Stimulated activated CD8-positive, alpha-beta memory T cell treated with anti-CD3 and anti-CD28 coated beads, Interleukin-7, amount 100 ng/mL, for 4 hours (primary cell): ENCODE measurements around the gene UBB.

Experiments used
- DNase-seq, 2 donors: peaks; one replicate each; pipeline ENCODE4 v3.0.0-alpha.2; 2020; ENCODE audit warnings: low read depth in 2 of 2

The UBB gene

DNA sequence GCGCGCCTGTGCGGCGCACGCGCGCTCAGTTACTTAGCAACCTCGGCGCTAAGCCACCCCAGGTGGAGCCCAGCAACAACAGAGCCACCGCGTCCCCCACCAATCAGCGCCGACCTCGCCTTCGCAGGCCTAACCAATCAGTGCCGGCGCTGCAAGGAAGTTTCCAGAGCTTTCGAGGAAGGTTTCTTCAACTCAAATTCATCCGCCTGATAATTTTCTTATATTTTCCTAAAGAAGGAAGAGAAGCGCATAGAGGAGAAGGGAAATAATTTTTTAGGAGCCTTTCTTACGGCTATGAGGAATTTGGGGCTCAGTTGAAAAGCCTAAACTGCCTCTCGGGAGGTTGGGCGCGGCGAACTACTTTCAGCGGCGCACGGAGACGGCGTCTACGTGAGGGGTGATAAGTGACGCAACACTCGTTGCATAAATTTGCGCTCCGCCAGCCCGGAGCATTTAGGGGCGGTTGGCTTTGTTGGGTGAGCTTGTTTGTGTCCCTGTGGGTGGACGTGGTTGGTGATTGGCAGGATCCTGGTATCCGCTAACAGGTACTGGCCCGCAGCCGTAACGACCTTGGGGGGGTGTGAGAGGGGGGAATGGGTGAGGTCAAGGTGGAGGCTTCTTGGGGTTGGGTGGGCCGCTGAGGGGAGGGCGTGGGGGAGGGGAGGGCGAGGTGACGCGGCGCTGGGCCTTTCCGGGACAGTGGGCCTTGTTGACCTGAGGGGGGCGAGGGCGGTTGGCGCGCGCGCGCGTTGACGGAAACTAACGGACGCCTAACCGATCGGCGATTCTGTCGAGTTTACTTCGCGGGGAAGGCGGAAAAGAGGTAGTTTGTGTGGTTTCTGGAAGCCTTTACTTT is at the start of gene UBB:
UBB (plus strand) TSS at position 452 of the 856 bp plus-strand sequence. CDS start 817 bp downstream, outside the sequence.
- DNase-seq: peak; percentile 92 to 95

DNA sequence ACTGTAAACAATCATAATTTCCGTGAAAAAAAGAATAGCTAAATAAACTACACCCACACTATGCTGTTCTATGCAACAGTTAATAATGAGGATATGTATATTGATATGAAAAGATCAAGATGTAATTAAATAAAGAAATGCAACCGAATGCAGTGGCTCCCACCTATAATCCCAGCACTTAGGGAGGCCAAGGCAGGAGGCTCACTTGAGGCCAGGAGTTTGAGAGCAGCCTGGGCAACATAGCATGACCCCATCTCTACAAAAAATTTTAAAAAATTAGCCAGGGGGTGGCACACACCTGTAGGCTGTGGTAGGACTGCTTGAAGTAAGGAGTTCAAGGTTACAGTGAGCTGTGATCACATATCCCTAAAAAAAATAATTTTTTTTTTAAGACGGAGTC is 42.5 kb upstream of the UBB start:
- DNase-seq: no peak

DNA sequence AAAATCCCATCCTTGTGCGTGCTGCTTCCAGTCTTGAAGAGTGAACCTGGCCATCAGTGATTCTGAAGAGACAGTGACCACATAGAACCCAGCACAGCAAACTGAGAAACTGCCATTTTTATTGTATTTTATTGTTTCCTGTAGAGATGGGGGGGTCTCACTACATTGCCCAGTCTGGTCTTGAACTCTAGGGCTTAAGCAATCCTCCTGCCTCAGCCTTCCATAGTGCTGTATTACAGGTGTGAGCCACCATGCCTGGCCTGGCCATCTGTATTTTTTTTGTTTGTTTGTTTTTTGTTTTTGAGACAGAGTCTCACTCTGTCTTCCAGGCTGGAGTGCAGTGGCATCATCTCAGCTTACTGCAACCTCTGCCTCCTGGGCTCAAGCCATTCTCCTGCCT is 41.5 kb upstream of the UBB start:
- no peak for DNase-seq

DNA sequence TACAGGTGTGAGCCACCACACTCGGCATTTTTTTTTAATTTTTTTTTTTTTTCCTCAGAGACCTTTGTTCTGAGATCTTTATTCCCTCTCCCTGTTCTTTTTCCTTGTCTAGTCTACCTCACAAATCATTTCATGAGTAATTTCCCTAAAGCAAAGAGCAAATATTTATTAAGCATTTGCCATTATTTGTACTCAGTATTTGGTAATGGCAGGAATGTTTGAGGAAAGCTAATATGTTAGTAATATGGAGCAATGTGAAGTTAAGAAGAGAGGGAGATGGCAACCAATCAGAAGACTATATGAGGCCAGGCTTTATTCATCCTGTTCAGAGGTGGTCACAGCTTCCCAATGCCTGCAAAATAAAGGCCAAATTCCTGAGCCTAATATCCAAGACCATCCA is 40.9 kb upstream of the UBB start:
- no peak for DNase-seq

DNA sequence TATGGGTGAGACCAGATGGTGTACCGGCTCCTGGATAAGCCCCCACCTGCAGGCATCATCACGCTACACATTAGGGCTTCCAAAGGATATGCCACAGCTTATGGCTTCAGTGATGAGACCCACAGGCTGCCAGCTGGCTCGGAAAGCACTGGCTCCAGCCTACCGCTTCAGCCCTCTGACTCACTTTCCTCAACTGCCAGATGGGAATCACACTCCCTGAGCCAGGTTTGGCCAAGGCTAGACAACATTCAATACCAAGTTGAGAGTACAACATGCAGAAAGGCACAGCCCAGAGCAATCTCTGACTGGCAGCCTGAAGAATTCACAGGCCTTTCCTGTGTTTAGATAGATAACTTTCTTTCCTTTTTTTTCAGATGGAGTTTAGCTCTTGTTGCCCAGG is 37.9 kb upstream of the UBB start:
- DNase-seq: no peak

DNA sequence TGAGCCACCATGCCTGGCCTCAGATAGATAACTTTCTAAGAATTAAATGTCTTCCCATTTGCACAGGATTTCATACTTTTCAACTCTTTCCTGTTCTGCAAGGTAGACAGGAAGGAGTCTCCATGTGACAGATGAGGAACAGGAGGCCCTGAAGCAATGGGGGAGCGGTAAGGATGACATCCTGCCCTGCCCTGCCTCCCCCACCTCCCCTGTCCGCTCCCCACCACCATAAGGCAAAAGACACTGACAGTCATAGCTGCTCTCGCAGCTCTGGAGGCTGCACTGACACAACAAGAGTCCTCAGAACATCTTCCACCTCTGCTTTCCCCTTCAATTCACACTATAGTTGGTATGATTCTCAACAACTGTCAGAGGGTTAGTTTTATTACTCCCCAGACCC is 37.3 kb upstream of the UBB start:
- no peak for DNase-seq

DNA sequence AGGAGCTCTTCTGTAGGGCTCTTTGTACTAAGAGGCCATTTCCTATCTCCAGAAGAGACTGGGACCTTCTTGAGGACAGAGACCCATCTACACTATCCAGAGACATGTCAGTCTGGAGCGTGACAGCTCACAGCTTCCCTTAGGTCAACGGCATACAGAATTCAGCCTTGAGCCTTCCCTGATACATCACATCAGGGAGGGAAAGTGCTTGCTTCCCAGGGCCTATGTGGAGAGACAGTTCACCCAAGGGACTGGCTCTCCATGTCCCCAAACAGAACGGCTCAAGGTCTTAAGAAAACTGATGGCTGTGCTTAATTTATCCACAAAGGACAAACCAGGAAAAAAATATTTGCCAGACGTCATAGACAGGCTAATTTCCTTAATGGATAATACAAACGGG is 35.3 kb upstream of the UBB start:
- DNase-seq: no peak

DNA sequence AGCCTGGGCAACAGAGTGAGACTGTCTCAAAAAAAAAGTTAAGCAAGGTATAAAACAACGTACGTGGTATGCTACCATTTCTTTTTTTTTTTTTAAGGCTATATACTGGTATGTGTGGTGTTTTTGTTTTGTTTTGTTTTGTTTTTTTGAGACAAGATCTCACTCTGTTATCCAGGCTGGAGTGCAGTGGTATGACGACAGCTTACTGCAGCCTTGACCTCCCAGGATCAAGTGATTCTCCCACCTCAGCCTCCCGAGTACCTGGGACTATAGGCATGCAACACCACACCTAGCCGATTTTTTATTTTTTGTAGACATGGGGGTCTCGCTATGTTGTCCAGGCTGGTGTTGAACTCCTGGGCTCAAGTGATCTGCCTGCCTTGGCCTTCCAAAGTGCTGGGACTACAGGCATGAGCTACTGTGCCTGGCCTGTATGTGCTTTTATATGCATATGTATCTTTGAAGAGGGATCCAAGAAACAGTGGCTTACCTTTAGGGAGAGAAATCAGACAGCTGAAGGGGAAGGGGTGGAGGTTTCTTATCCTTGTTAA is 34.1 kb upstream of the UBB start:
- DNase-seq: no peak

DNA sequence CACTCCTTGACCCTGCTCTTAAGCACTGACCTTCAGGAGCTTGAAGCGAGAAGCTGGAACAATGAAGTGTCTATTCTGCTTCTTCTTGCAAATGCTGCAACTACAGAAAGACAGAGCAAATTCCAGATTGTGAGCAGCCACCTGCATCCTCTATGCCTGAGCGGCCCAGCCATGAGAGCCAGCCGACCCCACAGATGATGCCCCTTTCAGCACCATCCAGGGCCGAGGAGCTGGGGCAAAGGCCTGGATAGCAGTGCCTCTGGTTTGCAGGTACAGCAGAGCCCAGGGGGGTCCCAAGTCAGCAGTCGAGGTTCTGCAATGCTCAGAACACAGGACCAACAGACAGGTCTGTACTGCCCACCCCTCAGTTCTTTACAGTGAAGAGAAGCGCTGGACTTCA is 32.3 kb upstream of the UBB start:
- no peak for DNase-seq

DNA sequence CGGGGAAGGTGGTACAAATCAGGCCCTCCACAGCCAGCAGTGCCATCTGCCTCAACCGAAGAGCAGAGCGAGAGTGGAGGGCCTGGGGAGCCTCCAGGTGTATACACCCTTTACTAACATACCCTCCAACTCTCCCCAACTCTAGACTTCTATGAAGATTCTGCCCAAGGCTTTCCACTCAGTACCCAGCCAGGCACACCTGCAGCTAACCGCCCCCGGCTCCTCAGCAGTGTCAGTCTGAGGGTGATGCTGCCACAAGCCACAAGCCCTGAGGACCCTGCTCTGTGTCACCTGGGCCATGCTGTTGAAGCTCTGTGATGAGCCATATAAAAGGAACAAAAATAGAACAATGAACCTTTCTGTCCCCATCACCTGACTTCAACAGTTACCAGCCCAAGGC is 31.5 kb upstream of the UBB start:
- DNase-seq: peak in 1 of 2 donors; percentile 3

DNA sequence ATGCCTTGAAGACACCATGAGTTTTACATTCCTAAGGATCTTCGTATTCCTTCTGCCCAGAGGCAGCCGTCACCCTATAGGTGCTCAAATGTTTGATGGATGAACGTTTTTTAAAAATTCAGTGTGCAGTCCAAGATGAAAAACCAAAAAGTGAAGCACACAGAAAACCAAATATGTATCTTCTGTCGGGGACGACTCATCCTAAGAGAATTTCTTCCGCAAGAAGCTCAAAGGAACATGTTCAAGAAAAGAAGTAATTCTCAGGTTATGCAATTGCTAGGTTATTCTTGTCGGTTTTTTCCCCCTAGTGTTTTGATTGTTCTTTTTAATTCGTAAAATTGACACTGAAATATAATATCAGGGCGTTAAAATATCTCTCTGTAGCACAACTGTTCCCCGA is 29.1 kb upstream of the UBB start:
- no peak for DNase-seq

DNA sequence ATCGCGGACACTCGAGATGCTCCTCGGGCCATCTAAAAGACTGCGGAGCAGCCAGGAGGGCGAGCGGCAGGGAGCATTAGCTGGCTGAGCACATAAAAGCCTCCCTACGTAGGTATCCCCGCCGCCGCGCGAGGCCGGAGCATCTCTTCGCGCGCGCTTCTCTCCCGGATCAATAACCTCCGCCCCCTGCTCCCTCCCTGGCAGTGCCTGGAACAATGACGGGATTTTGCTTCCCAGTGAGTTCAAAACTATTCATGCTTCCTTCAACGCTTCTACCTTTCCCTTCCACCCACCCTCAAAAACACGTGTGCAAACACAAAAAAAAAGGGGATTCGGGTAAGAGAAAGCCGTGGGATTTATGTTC is 28.6 kb upstream of the UBB start:
- DNase-seq: peak in 1 of 2 donors; percentile 13

DNA sequence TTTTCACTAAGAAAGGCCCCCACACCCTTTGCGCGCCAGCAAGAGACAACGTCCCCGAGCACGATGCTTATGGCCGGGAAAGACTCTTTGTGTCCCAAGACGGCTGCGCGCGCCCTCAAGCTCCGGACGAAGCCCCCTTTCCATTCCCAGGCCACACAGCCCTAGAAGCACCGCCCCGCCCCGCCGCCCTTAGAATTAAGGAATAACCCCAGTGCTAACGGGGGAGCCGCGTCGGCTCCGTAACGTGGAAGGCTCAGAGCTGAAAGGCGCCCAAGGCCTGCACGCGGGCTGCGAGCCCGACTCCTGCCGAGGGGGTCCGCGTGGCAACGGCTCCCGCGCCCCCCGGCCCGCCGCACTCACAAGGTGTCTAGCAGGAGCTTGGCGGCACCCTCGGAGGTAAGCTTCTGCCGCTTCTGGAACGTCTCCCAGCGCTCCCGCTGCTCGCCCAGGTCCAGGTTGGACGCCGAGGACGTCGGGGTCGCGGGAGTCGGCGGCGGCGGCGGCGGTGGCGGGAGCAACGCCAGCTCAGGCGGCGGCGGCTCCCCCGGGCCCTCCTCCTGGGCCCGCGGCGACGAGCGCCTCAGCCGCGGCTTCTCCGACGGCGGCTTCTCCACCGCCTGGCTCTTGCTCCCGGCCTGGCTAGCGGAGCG is 28.1 kb upstream of the UBB start:
- DNase-seq: peak in 1 of 2 donors; percentile 32

DNA sequence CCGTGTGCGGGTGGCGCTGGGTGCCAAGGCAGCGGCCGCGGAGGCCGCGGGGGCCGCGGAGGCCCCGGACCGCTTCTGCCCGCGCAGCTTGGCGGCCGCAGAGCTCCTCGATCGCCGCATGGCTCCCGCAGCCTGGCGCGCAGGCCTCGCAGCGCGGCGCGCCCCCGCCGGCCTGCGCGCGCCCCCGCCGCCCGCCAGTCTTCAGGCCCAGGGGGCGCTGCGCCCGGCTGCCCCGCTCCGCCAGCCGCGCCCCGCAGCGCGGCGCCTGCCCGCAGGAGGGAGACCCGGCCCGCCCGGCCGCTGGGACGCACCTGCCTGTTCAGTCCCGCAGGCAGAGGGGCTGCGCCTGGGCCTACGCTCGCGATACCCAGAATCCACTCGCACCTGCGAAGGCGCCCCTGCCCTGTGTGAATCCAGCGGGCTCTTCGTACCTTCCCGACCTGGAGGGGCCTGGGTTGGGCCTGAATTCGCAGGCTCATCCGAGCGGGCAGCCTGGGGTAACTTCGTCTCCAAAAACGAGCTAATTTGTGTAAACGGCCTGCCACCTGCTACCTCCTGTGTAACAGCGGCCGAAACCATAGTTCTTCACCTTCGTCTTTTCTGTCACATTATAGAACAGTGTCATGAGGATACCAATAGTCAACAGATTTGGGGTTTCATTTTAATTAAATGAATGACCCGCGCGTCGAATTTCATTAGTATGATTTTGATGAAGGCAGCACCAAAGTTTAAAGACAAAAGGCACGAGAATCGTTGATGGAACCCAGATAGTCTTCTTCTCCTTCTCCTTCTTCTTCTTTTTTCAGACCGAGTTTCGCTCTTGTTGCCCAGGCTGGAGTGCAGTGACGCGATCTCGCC is 27.3 kb upstream of the UBB start, which contains the start of gene CENPV:
CENPV (minus strand) TSS at position 153 of the 858 bp plus-strand sequence; CDS start at position 120, 33 bp downstream.
- DNase-seq: peak; percentile 27 to 70

DNA sequence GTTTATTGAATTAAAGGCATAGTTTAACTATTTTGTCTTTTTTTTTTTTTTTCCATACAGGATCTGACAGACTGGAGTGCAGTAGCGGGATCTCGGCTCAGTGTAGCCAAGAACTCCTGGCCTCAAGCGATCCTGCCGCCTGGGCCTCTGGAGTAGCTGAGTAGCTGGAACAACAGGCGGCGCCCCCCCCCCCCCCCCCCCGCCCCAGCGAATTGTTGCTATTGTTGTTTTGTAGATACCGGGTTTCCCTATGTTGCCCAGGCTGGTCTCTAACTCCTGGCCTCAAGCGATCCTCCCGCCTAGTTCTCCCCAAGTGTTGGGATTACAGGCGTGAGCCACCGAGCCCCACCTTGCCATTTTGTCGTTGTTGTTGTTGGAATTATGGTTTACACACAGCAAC is 26.3 kb upstream of the UBB start:
- no peak for DNase-seq

DNA sequence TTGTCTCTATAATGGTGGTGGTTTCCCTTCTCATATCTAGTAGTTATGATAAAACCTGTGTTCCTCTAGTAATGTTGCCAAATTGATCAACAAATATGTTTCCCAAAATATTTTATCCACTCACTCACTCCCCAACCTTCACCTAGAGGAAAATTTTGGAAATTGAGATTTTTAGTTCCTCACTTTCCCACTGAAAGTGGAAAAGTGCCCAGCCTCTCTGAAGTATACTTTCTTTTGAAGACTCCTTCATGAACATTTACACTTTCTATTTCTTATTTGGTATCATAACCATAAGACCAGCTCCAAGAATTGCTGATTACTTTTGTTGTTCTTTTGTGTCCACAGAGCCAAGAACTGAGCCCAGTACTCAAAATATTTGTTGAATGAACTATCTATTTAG is 22.5 kb upstream of the UBB start:
- no peak for DNase-seq

DNA sequence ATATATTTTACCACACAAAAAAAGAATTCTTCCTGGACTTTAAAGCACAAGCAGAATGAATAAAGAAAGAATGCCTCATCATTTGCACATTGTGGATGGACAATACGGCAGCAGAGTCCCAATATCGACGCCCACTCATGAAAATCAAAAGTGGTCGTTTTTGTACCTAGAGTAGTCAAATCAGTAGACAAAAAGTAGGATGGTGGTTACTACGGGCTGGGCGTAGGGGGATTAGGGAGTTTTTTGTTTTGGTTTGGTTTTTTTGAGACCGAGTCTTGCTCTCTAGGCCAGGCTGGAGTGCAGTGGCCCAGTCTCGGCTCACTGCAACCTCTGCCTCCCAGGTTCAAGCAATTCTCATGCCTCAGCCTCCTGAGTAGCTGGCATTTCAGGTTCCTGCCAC is 19.0 kb upstream of the UBB start:
- DNase-seq: no peak

DNA sequence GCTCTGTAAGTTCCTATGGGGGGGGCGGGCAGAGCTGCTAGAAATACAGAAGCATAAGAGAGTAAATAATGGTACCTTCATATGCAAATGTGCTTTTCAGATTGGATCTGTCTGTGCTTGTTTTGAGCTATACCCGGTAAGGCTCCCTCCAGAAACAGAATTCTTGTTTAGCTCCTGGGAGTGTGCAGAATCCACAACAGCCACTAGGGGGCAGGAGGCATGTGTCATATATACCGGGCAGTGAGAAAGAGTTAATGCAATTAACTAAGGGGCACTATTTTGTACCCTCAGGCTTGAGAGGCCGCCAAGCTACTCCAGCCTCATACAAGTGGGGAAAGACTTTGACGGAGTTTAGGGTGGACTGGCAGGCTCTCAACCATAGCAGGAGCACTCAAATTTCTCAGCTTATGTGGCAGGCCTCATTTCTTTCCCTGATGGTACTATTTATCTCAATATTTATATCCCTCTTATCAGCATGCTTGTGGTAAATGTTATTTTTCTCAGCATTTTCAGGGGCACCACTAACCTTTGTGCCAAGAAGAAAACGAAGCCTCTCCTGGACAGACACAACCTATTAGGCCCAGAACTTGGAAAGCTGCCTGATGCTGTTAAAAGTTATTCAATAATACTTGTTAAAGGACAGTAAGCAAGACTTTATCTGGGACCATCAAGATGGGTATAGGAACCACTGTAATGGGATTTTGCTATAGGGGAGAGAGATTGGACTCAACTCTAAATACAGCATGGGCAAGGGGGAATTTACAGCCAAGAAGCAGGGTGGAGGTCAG is 16.9 kb upstream of the UBB start:
- peak; percentile 57 to 60 for DNase-seq

DNA sequence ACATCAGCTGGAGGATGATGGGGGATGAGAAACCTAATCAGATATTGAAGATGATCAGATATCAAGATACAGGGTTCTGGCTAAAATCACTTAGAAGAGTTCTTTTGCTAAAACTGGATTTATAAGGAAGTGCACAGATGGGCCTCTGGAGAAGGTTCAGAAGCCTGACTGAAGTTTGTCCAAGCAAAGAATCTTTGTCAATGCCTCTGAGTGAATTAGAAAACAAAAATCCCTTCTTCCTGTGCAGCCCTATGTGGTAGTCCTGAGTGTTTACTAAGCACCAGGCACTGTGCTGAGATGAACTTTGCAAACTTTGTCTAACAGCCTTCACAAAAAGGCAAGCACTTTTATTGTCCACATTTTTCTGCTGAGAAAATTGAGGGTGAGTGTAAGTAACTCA is 16.3 kb upstream of the UBB start:
- no peak for DNase-seq

DNA sequence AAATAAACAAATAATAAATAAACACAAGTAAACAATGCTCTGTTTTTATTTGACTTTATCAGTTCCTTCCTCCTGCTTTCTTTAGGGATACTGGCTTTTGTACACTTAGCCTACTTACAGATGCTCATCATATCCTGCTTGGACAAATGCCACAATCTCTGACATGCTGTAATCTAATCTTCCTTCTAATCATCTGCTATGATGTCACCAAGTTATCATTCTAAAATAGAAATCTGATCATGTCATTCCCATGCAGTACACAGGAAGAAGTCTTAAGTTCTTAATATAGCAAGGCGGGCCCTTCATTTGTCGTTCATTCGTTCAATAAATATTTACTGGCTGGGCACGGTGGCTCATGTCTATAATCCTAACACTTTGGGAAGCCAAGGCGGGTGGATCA is 9.1 kb upstream of the UBB start:
- DNase-seq: no peak
